Heart right ventricle (tissue), 16 donors: Measurements from ENCODE around the gene OSBP. TPM values are rescaled to one million over a fixed set of nuclear protein-coding genes. Genes with fewer than 3 reads are reported as not detected.

Experiments used
- ATAC-seq, 8 donors: fragments of 200-7000 bp; cut with Tn5 transposase; one replicate each; pipeline ENCODE4 v1.9.1; 2020; ENCODE audit warnings: mild to moderate bottlenecking in 8 of 8, moderate library complexity in 8 of 8, moderate number of reproducible peaks in 1 of 8
- DNase-seq, 2 donors: peaks; one replicate each; pipeline ENCODE4 v3.0.0-alpha.2; 2020
- H3K27ac ChIP-seq, 10 donors: fragments of 200-600 bp; sonication (generic) in 2 of 10; one replicate each; pipeline versions ENCODE4 v1.5.0 to v1.8.0; 2020 to 2022; ENCODE audit warnings: mild to moderate bottlenecking in 3 of 10
- H3K27me3 ChIP-seq, 7 donors: fragments of 200-600 bp; one replicate each; pipeline ENCODE4 v1.8.0; 2021 to 2022; ENCODE audit warnings: mild to moderate bottlenecking in 2 of 7
- H3K36me3 ChIP-seq, 9 donors: fragments of 200-600 bp; sonication (generic) in 1 of 9; one replicate each; pipeline versions ENCODE4 v1.5.0 to v1.8.0; 2020 to 2022; ENCODE audit warnings: mild to moderate bottlenecking in 2 of 9
- H3K4me1 ChIP-seq, 9 donors: fragments of 200-600 bp; sonication (generic) in 1 of 9; one replicate each; pipeline versions ENCODE4 v1.5.0 to v1.8.0; 2020 to 2022; ENCODE audit warnings: mild to moderate bottlenecking in 4 of 9
- H3K4me3 ChIP-seq, 10 donors: fragments of 200-600 bp; sonication (generic) in 2 of 10; one replicate each; pipeline versions ENCODE4 v1.5.0 to v1.8.0; 2020 to 2022; ENCODE audit warnings: mild to moderate bottlenecking in 7 of 10, moderate library complexity in 2 of 10
- H3K9me3 ChIP-seq, 11 donors: fragments of 200-600 bp in 10 of 11; sonication (generic) in 2 of 11; one replicate each; pipeline versions ENCODE4 v1.5.0 to v1.8.0; 2013 to 2022; ENCODE audit warnings: mild to moderate bottlenecking in 2 of 11, control low read depth in 1 of 11, moderate library complexity in 1 of 11
- WGBS, 2 donors: extraction: QIAGEN DNeasy Blood & Tissue Kit; methylation state at CpG; one replicate each; pipeline ENCODE4 v1.1.7; 2013; ENCODE audit warnings: inconsistent platforms in 1 of 2; 5-methylcytosine and 5-hydroxymethylcytosine counted together
- intact Hi-C, 10 donors: fragments of 100-400 bp; cut with DNase I; formaldehyde crosslinking; loops; one replicate each; pipeline versions ENCODE4 v1.11.1 to v1.14.2; 2022
- polyA plus RNA-seq, 2 donors: library from polyadenylated mRNA; stranded (reverse); fragments of 200-250 nt; gene quantifications; one replicate each; pipeline ENCODE4 v1.2.3, GENCODE V29; 2013
- total RNA-seq, 10 donors: library from RNA; stranded (reverse); fragmentation: NEBNext Ultra II Directional in 3 of 10; extraction: Animal tissue kit (Norgen Biotek cat#: 25700) in 3 of 10; gene quantifications; one replicate each; pipeline versions ENCODE4 v1.2.1 to v1.2.4, GENCODE V29; 2021 to 2023
- TF ChIP-seq, protein P1 (sequence below), 9 donors: fragments of 200-600 bp; sonication (generic) in 2 of 9; IDR thresholded peaks; one replicate each; pipeline versions ENCODE4 v1.5.0 to v1.8.0; 2021 to 2022; ENCODE audit warnings: antibody characterized with exemption in 9 of 9, mild to moderate bottlenecking in 5 of 9, moderate library complexity in 1 of 9
- donor health status: Arrhythmogenic right ventricular cardiomyopathy.
- donor health status: ischemic (EF 13 %, LVEDD 7.1; RV severe dilation, severe dysfunction).
- donor health status: healthy with polysubstance abuse.
- donor health status: DM: no; HTN: yes; CAD: no.
- donor health status: DM: no; HTN: no; CAD: no.
- donor health status: ischemic (EF 25% LVEDD 6.9; RV normal size, moderate dysfunction).
- donor health status: ischemic (EF 25% LVEDD 5.7; RV mildly dilated, moderate dysfunction).
- donor health status: healthy.
- donor health status: DM: yes; HTN: yes; CAD: no.
- donor health status: Ischemic cardiomyopathy.
- donor health status: ischemic (EF 35%, LVEDD 5.7; RV mildly dilated, moderate dysfunction).
- donor health status: nonischemic (EF 11% LVEDD 7.7; RV severe dilation, severe dysfunction).
- donor health status: DM: yes; HTN: yes; CAD: no.
- donor health status: PGD.
- donor health status: ischemic (EF 29% LVEDD 5.4; RV normal size, mild dysfunction).
- donor health status: nonischemic (EF 23%, LVEDD 6.1; RV moderate dilation, normal function).

Gene OSBP
- total and polyA plus RNA-seq, 12 donors, result 11.2 to 46.8 (median 39.0) TPM

DNA sequence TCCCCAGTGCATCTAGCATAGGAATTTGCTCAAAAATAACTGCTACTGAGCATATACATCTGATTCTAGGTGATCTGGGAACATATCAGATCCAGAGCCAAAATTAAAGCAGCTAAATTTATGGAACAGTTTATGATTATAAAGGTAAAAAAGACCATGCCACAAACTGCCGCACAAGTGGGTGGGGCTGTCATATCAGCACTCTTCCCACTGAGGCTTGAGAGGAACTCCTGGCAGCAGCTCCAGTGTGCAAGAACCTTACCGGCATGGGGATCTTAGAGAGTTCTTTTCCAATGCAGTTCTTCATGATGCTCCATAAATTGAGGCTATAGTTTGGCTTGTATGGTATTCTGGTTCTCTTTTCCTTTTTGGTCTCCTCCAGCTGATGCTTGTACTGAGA lies 15.3 kb downstream of the OSBP start:
- no peaks in the 10 kb centered on the region for H3K27me3 ChIP-seq
- H3K36me3 ChIP-seq, result peaks cover 0 to 100% (median 67%) of the 10 kb centered on the region in 9 donors
- H3K4me3 ChIP-seq, result no peak overlapping the region
- H3K9me3 ChIP-seq, result no peaks in the 10 kb centered on the region
- intact Hi-C loops, result loop anchor here in 1 of 10 donors (5.0 kb wide), 1 partner anchor 47 kb away; no protein-coding TSS in a partner anchor
- no peak overlapping the region for H3K27ac ChIP-seq
- TF ChIP-seq, protein P1, sequence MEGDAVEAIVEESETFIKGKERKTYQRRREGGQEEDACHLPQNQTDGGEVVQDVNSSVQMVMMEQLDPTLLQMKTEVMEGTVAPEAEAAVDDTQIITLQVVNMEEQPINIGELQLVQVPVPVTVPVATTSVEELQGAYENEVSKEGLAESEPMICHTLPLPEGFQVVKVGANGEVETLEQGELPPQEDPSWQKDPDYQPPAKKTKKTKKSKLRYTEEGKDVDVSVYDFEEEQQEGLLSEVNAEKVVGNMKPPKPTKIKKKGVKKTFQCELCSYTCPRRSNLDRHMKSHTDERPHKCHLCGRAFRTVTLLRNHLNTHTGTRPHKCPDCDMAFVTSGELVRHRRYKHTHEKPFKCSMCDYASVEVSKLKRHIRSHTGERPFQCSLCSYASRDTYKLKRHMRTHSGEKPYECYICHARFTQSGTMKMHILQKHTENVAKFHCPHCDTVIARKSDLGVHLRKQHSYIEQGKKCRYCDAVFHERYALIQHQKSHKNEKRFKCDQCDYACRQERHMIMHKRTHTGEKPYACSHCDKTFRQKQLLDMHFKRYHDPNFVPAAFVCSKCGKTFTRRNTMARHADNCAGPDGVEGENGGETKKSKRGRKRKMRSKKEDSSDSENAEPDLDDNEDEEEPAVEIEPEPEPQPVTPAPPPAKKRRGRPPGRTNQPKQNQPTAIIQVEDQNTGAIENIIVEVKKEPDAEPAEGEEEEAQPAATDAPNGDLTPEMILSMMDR (IDR thresholded peaks at IDR 0.05), result no peak
- no peaks in the 10 kb centered on the region for H3K4me1 ChIP-seq
- ATAC-seq (no peak), DNase-seq (no peak)
- WGBS, 2 donors, result 73 to 77% methylated on average over 2 of the region's 2 CpGs

DNA sequence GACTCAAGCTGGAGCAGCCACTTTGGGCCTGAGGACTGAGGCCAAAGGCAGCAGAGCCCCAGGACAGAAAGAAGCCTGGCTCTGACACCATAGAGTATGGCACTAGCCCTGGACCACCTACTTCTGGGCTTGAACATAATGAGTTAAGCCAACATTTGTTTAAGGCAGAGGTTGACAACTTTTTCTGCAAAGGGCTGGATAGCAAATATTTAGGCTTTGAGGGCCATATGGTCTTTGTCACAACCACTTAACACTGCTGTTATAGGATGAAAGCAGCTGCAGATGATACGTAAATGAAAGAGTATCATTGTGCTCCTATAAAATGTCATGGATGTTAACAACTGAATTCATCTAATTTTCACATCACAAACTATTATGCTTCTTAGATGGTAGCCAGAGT lies 16.6 kb downstream of the OSBP start:
- 74 to 78% methylated on average over 1 of the region's 1 CpG for WGBS, 2 donors
- Histone ChIP-seq H3K27me3 (no peaks in the 10 kb centered on the region), H3K27ac (no peak overlapping the region), H3K4me3 (no peak overlapping the region), H3K9me3 (no peaks in the 10 kb centered on the region), H3K36me3 (peaks cover 0 to 100% (median 63%) of the 10 kb centered on the region in 9 donors), H3K4me1 (no peaks in the 10 kb centered on the region)
- TF ChIP-seq, protein P1 (IDR thresholded peaks at IDR 0.05), result no peak
- intact Hi-C loops, result loop anchor here in 1 of 10 donors (10.0 kb wide), 1 partner anchor 56 kb away; no protein-coding TSS in a partner anchor
- ATAC-seq (no peak), DNase-seq (no peak)

DNA sequence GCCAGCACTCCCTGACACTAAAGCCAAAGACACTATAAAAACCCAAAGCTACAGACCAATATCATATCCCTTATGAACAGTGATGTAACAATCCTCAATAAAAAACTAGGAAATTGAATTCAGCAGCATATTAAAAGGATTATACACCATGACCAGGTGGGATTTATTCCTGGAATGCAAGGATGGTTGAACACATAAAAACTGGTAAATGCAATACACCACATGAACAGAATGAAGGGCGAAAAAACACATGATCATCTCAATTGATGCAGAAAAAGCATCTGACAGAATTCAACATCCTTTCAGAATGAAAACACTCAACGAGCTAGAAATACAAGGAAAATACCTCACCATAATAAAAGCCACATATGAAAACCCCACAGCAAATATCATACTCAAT lies 31.3 kb downstream of the OSBP start:
- 97 to 98% methylated on average over 2 of the region's 2 CpGs for WGBS, 2 donors
- intact Hi-C loops, result loop anchor here in 1 of 10 donors (5.0 kb wide), 1 partner anchor 58 kb away; no protein-coding TSS in a partner anchor
- Histone ChIP-seq H3K9me3 (peaks cover 0 to 10% (median 3%) of the 10 kb centered on the region in 11 donors), H3K27me3 (no peaks in the 10 kb centered on the region), H3K4me1 (no peaks in the 10 kb centered on the region), H3K36me3 (peaks cover 0 to 97% (median 32%) of the 10 kb centered on the region in 9 donors), H3K4me3 (no peak overlapping the region), H3K27ac (no peak overlapping the region)
- DNase-seq (no peak), ATAC-seq (no peak)
- TF ChIP-seq, protein P1 (IDR thresholded peaks at IDR 0.05), result no peak

DNA sequence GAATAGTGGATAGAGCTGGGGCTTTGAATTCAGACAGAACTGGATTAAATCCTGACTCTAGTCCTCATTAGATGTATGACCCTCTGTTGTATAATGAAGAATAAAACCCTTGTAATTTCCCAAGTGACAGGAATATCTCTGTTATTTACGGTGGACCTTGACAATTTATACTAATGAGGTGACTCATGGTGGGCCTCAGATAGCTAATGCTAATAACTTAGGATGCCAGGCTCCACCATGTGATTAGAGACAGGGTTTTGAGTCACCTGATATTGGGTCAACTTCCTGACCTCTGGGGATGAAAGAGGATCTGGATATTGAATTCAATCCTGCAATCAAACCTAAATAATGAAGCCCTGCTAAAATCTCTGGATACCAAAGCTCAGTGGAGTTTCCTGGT lies 33.6 kb downstream of the OSBP start:
- no peak overlapping the region for H3K27ac ChIP-seq
- no peak overlapping the region for H3K4me3 ChIP-seq
- no peaks in the 10 kb centered on the region for H3K4me1 ChIP-seq
- peaks cover 0 to 97% (median 49%) of the 10 kb centered on the region in 9 donors for H3K36me3 ChIP-seq
- intact Hi-C loops, result loop anchor here in 1 of 10 donors (5.0 kb wide), 1 partner anchor 60 kb away; no protein-coding TSS in a partner anchor
- ATAC-seq (no peak), DNase-seq (no peak)
- no peaks in the 10 kb centered on the region for H3K27me3 ChIP-seq
- TF ChIP-seq, protein P1 (IDR thresholded peaks at IDR 0.05), result no peak
- WGBS, 2 donors, result 57 to 75% methylated on average over 1 of the region's 1 CpG
- H3K9me3 ChIP-seq, result peaks cover 0 to 10% (median 3%) of the 10 kb centered on the region in 11 donors
